DOHH2 (cell line): ENCODE data around the gene ALOXE3.
"Not testable (repeated sequence)": the region's sequence is repeated elsewhere in the genome, so short reads cannot be mapped to it uniquely, and the experiment has no call there.

ENCODE experiments used
- EZH2phosphoT487 ChIP-seq: fragments of 200-600 bp; sonication (generic); IDR thresholded peaks from 2 replicates; pipeline ENCODE4 v1.6.1; 2017; ENCODE audit warnings: borderline replicate concordance, mild to moderate bottlenecking, antibody characterized with exemption, low read length, moderate library complexity, mixed read lengths
- TF ChIP-seq, protein P1 (sequence below): fragments of 200-600 bp; sonication (generic); IDR thresholded peaks from one replicate; pipeline ENCODE4 v1.5.1; 2014; ENCODE audit warnings: antibody characterized with exemption, mild to moderate bottlenecking, low read depth, low read length; ENCODE audit not compliant: poor library complexity, severe bottlenecking

DNA sequence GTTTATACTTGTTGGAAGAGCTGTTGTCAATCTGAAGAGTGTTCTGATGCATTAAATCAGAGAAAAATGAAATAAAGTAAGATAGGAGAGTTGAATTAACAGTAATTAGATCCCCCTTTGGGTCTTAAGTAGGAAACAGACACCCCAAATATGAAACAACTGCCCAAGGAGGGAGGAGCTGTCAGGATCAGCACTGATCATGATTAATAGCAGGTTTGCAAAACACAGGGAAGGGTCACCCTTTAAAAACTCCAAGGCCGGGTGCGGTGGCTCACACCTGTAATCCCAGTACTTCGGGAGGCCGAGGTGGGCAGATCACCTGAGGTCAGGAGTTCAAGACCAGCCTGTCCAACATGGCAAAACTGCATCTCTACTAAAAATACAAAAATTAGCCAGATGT lies 11.3 kb downstream of the ALOXE3 start:
- TF ChIP-seq, protein P1, sequence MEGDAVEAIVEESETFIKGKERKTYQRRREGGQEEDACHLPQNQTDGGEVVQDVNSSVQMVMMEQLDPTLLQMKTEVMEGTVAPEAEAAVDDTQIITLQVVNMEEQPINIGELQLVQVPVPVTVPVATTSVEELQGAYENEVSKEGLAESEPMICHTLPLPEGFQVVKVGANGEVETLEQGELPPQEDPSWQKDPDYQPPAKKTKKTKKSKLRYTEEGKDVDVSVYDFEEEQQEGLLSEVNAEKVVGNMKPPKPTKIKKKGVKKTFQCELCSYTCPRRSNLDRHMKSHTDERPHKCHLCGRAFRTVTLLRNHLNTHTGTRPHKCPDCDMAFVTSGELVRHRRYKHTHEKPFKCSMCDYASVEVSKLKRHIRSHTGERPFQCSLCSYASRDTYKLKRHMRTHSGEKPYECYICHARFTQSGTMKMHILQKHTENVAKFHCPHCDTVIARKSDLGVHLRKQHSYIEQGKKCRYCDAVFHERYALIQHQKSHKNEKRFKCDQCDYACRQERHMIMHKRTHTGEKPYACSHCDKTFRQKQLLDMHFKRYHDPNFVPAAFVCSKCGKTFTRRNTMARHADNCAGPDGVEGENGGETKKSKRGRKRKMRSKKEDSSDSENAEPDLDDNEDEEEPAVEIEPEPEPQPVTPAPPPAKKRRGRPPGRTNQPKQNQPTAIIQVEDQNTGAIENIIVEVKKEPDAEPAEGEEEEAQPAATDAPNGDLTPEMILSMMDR = not testable (repeated sequence)
- not testable (repeated sequence) for TF ChIP-seq EZH2phosphoT487
